K562 (cell line): Measurements from ENCODE around the gene GP1BA. TPM values are rescaled to one million over a fixed set of nuclear protein-coding genes. Genes with fewer than 3 reads are reported as not detected.
A peak's percentile ranks its signal among the peaks of the same experiment; 100 is the strongest.

Experiments
- DEAF1 ChIP-seq: fragments of 450-650 bp; formaldehyde crosslinking; IDR thresholded peaks from 2 replicates; pipeline ENCODE4 v1.4.0; 2020; ENCODE audit warnings: mild to moderate bottlenecking, moderate library complexity
- DNMT1 ChIP-seq: fragments of 450-650 bp; IDR thresholded peaks from 2 replicates; pipeline ENCODE4 v1.6.1; 2016; ENCODE audit warnings: antibody characterized with exemption, mild to moderate bottlenecking
- E2F6 ChIP-seq, 2 experiments: IDR thresholded peaks; 2 replicates each; pipeline ENCODE4 v1.6.1; 2011; ENCODE audit warnings: borderline replicate concordance in 1 of 2, control low read depth in 1 of 2, low read depth in 1 of 2, low read length in 1 of 2, mild to moderate bottlenecking in 1 of 2, mixed read lengths in 1 of 2, moderate library complexity in 1 of 2; ENCODE audit not compliant: insufficient read depth in 1 of 2, insufficient read length in 1 of 2, poor library complexity in 1 of 2, severe bottlenecking in 1 of 2; ENCODE audit errors: extremely low read depth in 1 of 2
- FOS ChIP-seq: IDR thresholded peaks from 3 replicates; pipeline ENCODE4 v1.6.1; 2011; ENCODE audit not compliant: insufficient read length; ENCODE audit errors: extremely low read depth
- FOXJ2 ChIP-seq: fragments of 200-800 bp; sonication (Bioruptor generic); IDR thresholded peaks from 2 replicates; pipeline ENCODE4 v1.6.1; 2016; ENCODE audit warnings: missing genetic modification characterization, missing compliant biosample characterization
- GTF2F1 ChIP-seq: IDR thresholded peaks from 2 replicates; pipeline ENCODE4 v1.6.1; 2011; ENCODE audit warnings: low read depth, low read length, improper control_type of control experiment
- HMGN3 ChIP-seq: IDR thresholded peaks from 2 replicates; pipeline ENCODE4 v1.6.1; 2011; ENCODE audit warnings: borderline replicate concordance, low read depth, mild to moderate bottlenecking, mixed read lengths, low read length; ENCODE audit not compliant: insufficient read length; ENCODE audit errors: extremely low read depth
- MED1 ChIP-seq: sonication (generic); formaldehyde crosslinking; IDR thresholded peaks from 2 replicates; pipeline ENCODE4 v1.8.1; 2023; ENCODE audit warnings: missing genetic modification reagents, borderline replicate concordance
- MEIS2 ChIP-seq: fragments of 450-650 bp; IDR thresholded peaks from 2 replicates; pipeline ENCODE4 v1.6.1; 2014; ENCODE audit warnings: mild to moderate bottlenecking; ENCODE audit not compliant: partially characterized antibody
- NBN ChIP-seq: fragments of 450-650 bp; IDR thresholded peaks from 2 replicates; pipeline ENCODE4 v1.6.1; 2016; ENCODE audit warnings: low read depth, mild to moderate bottlenecking
- NFXL1 ChIP-seq: fragments of 450-650 bp; formaldehyde crosslinking; IDR thresholded peaks from 2 replicates; pipeline ENCODE4 v1.4.0; 2021; ENCODE audit warnings: mild to moderate bottlenecking
- NRF1 ChIP-seq, 2 experiments: fragments of 450-650 bp; IDR thresholded peaks in 1 of 2; conservative IDR thresholded peaks in 1 of 2; 2 replicates each; pipeline ENCODE4 v1.6.1; 2014; ENCODE audit warnings: mild to moderate bottlenecking in 2 of 2
- PHF8 ChIP-seq: fragments of 200-600 bp; sonication (generic); IDR thresholded peaks from 2 replicates; pipeline ENCODE4 v1.6.1; 2012; ENCODE audit warnings: mixed run types, mild to moderate bottlenecking, inconsistent platforms, low read length, moderate library complexity, borderline replicate concordance
- PRMT5 ChIP-seq: sonication (generic); formaldehyde crosslinking; IDR thresholded peaks from 2 replicates; pipeline ENCODE4 v1.5.0; 2020; ENCODE audit warnings: missing genetic modification reagents
- SIN3A ChIP-seq, 2 experiments: fragments of 150-350 bp in 1 of 2; IDR thresholded peaks; 2 replicates each; pipeline ENCODE4 v1.6.1; 2011 to 2016; ENCODE audit warnings: borderline replicate concordance in 2 of 2, low read depth in 2 of 2, low read length in 2 of 2, mild to moderate bottlenecking in 2 of 2, moderate library complexity in 2 of 2; ENCODE audit not compliant: control insufficient read depth in 1 of 2
- ZNF224 ChIP-seq: sonication (generic); formaldehyde crosslinking; IDR thresholded peaks from 2 replicates; pipeline ENCODE4 v1.8.0; 2022; ENCODE audit warnings: mild to moderate bottlenecking, missing genetic modification reagents
- ZNF318 ChIP-seq, 2 experiments: fragments of 450-650 bp; IDR thresholded peaks; 2 replicates each; pipeline ENCODE4 v1.6.1; 2016; ENCODE audit warnings: mild to moderate bottlenecking in 2 of 2, borderline replicate concordance in 1 of 2, low read depth in 1 of 2, moderate library complexity in 1 of 2
- polyA plus RNA-seq, 8 experiments: library from polyadenylated mRNA; depleted of rRNA in 4 of 8; stranded (reverse) in 5 of 8; unstranded in 3 of 8; fragments of >200 nt; fragmentation: Nextera tagmentation in 2 of 8; fragmentation: Illumina TruSeq in 1 of 8; extraction: Ambion mirVana in 2 of 8; extraction: Trizol in 1 of 8; gene quantifications; 2 replicates each; pipeline versions ENCODE4 v1.2.1 to v1.2.3, GENCODE V29; 2011 to 2014; ENCODE audit warnings: inconsistent platforms in 1 of 8, missing spikeins in 1 of 8
- total RNA-seq, 7 experiments: library from RNA; depleted of rRNA in 6 of 7; stranded (reverse); fragments of >200 nt in 6 of 7; fragmentation: Illumina TruSeq in 2 of 7; extraction: Trizol in 2 of 7; gene quantifications; 2 replicates each; pipeline versions ENCODE4 v1.2.1 to v1.2.3, GENCODE V29; 2011 to 2021; ENCODE audit warnings: low replicate concordance in 1 of 7

Gene GP1BA
- total and polyA plus RNA-seq, 9 of the 15 experiments (the other 6 are each of a cell fraction or from before 2014, with no cell fraction given) = 0.01 TPM; not detected in 8

GRCh38 chr17:4948931-4949320 is 16.8 kb downstream of the GP1BA start (continued):
- TF ChIP-seq ZNF318 (IDR thresholded peaks at IDR 0.05; ENCODE audit: borderline replicate concordance in 1 of 2, low read depth in 1 of 2) (no peak), NFXL1 (CRISPR knock-in tag) (no peak), ZNF224 (CRISPR knock-in tag) (no peak), NRF1 (conservative IDR thresholded peaks at IDR 0.05 in 1 of 2, IDR thresholded peaks at IDR 0.05 in 1 of 2) (peak; percentile 93 to 94), PHF8 (peak; percentile 36; the same call in 1 of the 2 replicates), HMGN3 (peak; percentile 45), SIN3A (IDR thresholded peaks at IDR 0.05; ENCODE audit: borderline replicate concordance in 2 of 2, control insufficient read depth in 1 of 2, low read depth in 2 of 2, low read length in 2 of 2) (0 out of 4 replicates have a peak, but pooled peaks of 1 of the 2 experiments have one; percentile 14), NBN (no peak), GTF2F1 (no peak), PRMT5 (CRISPR knock-in tag) (no peak), FOS (no peak), FOXJ2 (tag) (0 out of 2 replicates have a peak, but pooled peaks have one; percentile 8), DEAF1 (CRISPR knock-in tag) (no peak), DNMT1 (no peak), MEIS2 (peak; percentile 70), MED1 (CRISPR knock-in tag) (no peak), E2F6 (IDR thresholded peaks at IDR 0.05; ENCODE audit: borderline replicate concordance in 1 of 2, extremely low read depth in 1 of 2, insufficient read depth in 1 of 2, insufficient read length in 1 of 2, low read depth in 1 of 2, low read length in 1 of 2, poor library complexity in 1 of 2, severe bottlenecking in 1 of 2) (peak; percentile 25 to 41)
